BLaER1 (cell line): ENCODE data around the gene PRF1.

Source experiments
- H3K27ac ChIP-seq: shearing (Covaris generic); formaldehyde crosslinking; 2 replicates; pipeline ENCODE4 v1.8.1; 2022
- H3K27me3 ChIP-seq: shearing (Covaris generic); formaldehyde crosslinking; 2 replicates; pipeline ENCODE4 v1.8.1; 2022
- H3K36me3 ChIP-seq: shearing (Covaris generic); formaldehyde crosslinking; 2 replicates; pipeline ENCODE4 v1.8.1; 2022
- H3K4me1 ChIP-seq: shearing (Covaris generic); formaldehyde crosslinking; 2 replicates; pipeline ENCODE4 v1.8.1; 2022
- H3K4me2 ChIP-seq: shearing (Covaris generic); formaldehyde crosslinking; 2 replicates; pipeline ENCODE4 v1.8.1; 2022
- H3K4me3 ChIP-seq: shearing (Covaris generic); formaldehyde crosslinking; 2 replicates; pipeline ENCODE4 v1.8.1; 2022
- H3K9ac ChIP-seq: shearing (Covaris generic); formaldehyde crosslinking; 2 replicates; pipeline ENCODE4 v1.8.1; 2022
- H3K9me3 ChIP-seq: shearing (Covaris generic); formaldehyde crosslinking; 2 replicates; pipeline ENCODE4 v1.8.1; 2022
- H4K20me1 ChIP-seq: shearing (Covaris generic); formaldehyde crosslinking; 2 replicates; pipeline ENCODE4 v1.8.1; 2022
- Cebpa-rat ChIP-seq: shearing (Covaris generic); IDR thresholded peaks from 2 replicates; pipeline ENCODE4 v1.8.1; 2022

PRF1 gene

GRCh38 chr10:70601746-70602145 lies 795 bp downstream of the PRF1 start:
- no peak overlapping the region for H3K27ac ChIP-seq
- no peaks in the 10 kb centered on the region for H4K20me1 ChIP-seq
- TF ChIP-seq Cebpa-rat = no peak

GRCh38 chr10:70600512-70601395 lies 1.8 kb downstream of the PRF1 start:
- Histone ChIP-seq H3K9me3 (no peaks in the 10 kb centered on the region), H3K4me3 (no peak overlapping the region), H3K4me2 (no peak overlapping the region), H3K27ac (no peak overlapping the region), H3K36me3 (no peaks in the 10 kb centered on the region), H3K4me1 (peaks cover 36% of the 10 kb centered on the region), H3K27me3 (no peaks in the 10 kb centered on the region), H3K9ac (no peak overlapping the region), H4K20me1 (no peaks in the 10 kb centered on the region)
- TF ChIP-seq Cebpa-rat = no peak

More at GRCh38 chr10:70601746-70602145, 795 bp downstream of the PRF1 start:
- no peaks in the 10 kb centered on the region for H3K9me3 ChIP-seq
- peak overlapping the region; percentile 68 for H3K4me2 ChIP-seq
- no peaks in the 10 kb centered on the region for H3K36me3 ChIP-seq
- no peak overlapping the region for H3K9ac ChIP-seq
- H3K4me1 ChIP-seq = peaks cover 36% of the 10 kb centered on the region
- H3K27me3 ChIP-seq = no peaks in the 10 kb centered on the region
- H3K4me3 ChIP-seq = no peak overlapping the region

DNA sequence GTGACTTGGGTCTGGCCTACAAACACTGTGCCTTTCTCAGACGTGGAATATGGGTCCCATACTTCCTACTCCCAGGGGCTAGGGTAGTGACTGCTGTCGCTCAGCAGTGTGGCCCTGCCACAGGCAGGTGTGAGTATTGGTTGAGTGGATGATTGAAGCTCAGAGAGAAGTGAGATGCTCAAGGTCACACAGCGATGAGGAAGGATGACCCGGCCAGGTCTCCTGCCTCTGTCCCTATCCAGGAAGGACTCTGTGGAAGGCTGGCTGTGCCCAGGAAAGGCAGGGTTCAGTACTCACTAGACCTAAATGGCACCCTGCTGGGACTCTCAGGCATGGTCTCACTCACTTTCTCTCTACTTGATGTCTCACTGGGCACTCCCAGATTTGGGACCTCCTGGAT lies 2.8 kb downstream of the PRF1 start:
- no peak overlapping the region for H3K4me2 ChIP-seq

GRCh38 chr10:70599319-70599718 lies 3.2 kb downstream of the PRF1 start:
- peaks cover 43% of the 10 kb centered on the region for H3K4me1 ChIP-seq

More for the DNA sequence above, 2.8 kb downstream of the PRF1 start:
- H3K36me3 ChIP-seq = no peaks in the 10 kb centered on the region
- no peak overlapping the region for H3K27ac ChIP-seq
- H3K27me3 ChIP-seq = no peaks in the 10 kb centered on the region
- H3K4me3 ChIP-seq = no peak overlapping the region
- peaks cover 38% of the 10 kb centered on the region for H3K4me1 ChIP-seq
- no peaks in the 10 kb centered on the region for H4K20me1 ChIP-seq
- no peaks in the 10 kb centered on the region for H3K9me3 ChIP-seq
- H3K9ac ChIP-seq = no peak overlapping the region
- TF ChIP-seq Cebpa-rat = no peak

DNA sequence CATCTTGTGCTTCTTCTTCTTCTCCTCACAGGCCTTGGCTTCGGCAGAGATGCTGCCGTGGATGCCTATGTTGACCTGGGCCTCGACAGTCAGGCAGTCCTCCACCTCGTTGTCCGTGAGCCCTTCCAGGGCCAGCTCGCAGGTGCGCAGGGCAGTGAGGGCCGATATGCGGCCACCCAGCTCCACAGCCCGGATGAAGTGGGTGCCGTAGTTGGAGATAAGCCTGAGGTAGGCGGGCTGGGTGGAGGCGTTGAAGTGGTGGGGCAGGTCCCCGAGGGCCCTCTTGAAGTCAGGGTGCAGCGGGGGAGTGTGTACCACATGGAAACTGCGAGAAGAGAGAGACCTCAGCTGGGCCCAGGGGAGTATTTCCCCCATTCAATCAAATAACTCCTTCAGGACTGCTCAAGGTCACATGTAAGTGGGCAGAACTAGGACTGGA lies 3.7 kb downstream of the PRF1 start:
- Histone ChIP-seq H4K20me1 (no peaks in the 10 kb centered on the region), H3K4me1 (peaks cover 46% of the 10 kb centered on the region), H3K36me3 (no peaks in the 10 kb centered on the region), H3K4me3 (no peak overlapping the region), H3K27me3 (no peaks in the 10 kb centered on the region), H3K9ac (no peak overlapping the region), H3K4me2 (peak overlapping the region; percentile 51), H3K9me3 (no peaks in the 10 kb centered on the region), H3K27ac (no peak overlapping the region)
- TF ChIP-seq Cebpa-rat = no peak

More at GRCh38 chr10:70599319-70599718, 3.2 kb downstream of the PRF1 start:
- TF ChIP-seq Cebpa-rat = no peak
- H3K27me3 ChIP-seq = no peaks in the 10 kb centered on the region
- no peaks in the 10 kb centered on the region for H4K20me1 ChIP-seq
- H3K4me3 ChIP-seq = no peak overlapping the region
- no peak overlapping the region for H3K9ac ChIP-seq
- no peaks in the 10 kb centered on the region for H3K9me3 ChIP-seq
- peak overlapping the region; percentile 51 for H3K4me2 ChIP-seq
- H3K27ac ChIP-seq = no peak overlapping the region
- H3K36me3 ChIP-seq = no peaks in the 10 kb centered on the region

GRCh38 chr10:70597856-70598815 lies 4.4 kb downstream of the PRF1 start:
- no peak overlapping the region for H3K9ac ChIP-seq
- H3K4me3 ChIP-seq = no peak overlapping the region
- TF ChIP-seq Cebpa-rat = no peak
- peak overlapping the region; percentile 51 for H3K4me2 ChIP-seq
- peaks cover 46% of the 10 kb centered on the region for H3K4me1 ChIP-seq
- no peak overlapping the region for H3K27ac ChIP-seq
- H4K20me1 ChIP-seq = no peaks in the 10 kb centered on the region
- H3K36me3 ChIP-seq = no peaks in the 10 kb centered on the region
- H3K9me3 ChIP-seq = no peaks in the 10 kb centered on the region
- no peaks in the 10 kb centered on the region for H3K27me3 ChIP-seq

GRCh38 chr10:70596860-70597809 lies 5.4 kb downstream of the PRF1 start:
- Histone ChIP-seq H3K27ac (no peak overlapping the region), H3K36me3 (no peaks in the 10 kb centered on the region), H4K20me1 (no peaks in the 10 kb centered on the region), H3K27me3 (no peaks in the 10 kb centered on the region), H3K4me1 (peaks cover 46% of the 10 kb centered on the region), H3K4me2 (no peak overlapping the region), H3K9me3 (no peaks in the 10 kb centered on the region), H3K9ac (no peak overlapping the region), H3K4me3 (no peak overlapping the region)
- TF ChIP-seq Cebpa-rat = no peak

DNA sequence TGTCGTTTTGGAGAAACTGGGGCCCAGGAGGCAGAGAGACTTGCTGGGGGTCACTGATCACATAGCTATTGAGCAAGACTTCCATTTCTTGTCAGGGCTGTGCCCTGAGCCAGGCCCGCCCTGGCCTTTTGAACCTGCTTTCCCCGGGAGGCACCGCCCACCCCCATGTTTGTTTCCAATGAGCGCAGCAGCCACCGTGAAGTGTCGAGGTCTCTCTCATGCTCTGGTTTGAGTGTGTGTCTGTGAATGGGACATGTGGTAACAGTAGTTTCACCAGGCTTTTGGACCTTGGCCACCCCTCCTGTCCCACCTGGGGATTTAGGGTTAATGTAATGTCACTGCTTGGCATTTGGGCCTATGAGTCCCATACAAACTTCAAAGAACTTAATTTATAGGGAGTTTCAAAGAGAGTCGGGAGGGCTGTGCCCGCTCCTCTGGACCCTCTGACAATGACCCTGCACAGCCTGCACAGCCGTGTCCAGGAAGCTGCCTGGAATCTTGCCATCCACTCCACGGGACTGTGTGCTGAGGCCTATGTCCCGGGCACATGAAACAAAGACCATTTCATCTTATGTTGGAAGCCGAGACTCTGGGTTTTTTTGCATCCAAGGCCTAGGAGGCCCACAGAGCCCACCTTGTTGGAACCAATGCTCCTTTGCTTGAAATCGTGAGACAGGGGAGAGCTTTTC lies 6.3 kb downstream of the PRF1 start:
- Histone ChIP-seq H3K27ac (no peak overlapping the region), H4K20me1 (no peaks in the 10 kb centered on the region), H3K9ac (no peak overlapping the region), H3K9me3 (no peaks in the 10 kb centered on the region), H3K36me3 (no peaks in the 10 kb centered on the region), H3K4me1 (peaks cover 46% of the 10 kb centered on the region), H3K4me3 (no peak overlapping the region), H3K4me2 (no peak overlapping the region), H3K27me3 (no peaks in the 10 kb centered on the region)
- TF ChIP-seq Cebpa-rat = no peak
